Lung microvascular endothelial cell (primary cell): ENCODE measurements around the gene GGTLC1. TPM values are rescaled to one million over a fixed set of nuclear protein-coding genes. Genes with fewer than 3 reads are reported as not detected.
"Not testable (repeated sequence)": the region's sequence is repeated elsewhere in the genome, so short reads cannot be mapped to it uniquely, and the experiment has no call there.

Experiments
- DNase-seq, 2 donors: peaks; one replicate each; pipeline versions ENCODE4 v3.0.0 to v3.0.0-alpha.2; 2010; ENCODE audit warnings: low read depth in 2 of 2
- total RNA-seq: library from RNA; depleted of rRNA; stranded (reverse); fragments of >200 nt; gene quantifications from 2 replicates; pipeline ENCODE4 v1.2.1, GENCODE V29; 2014

Gene GGTLC1
- total RNA-seq, 1 donor from 2014 or later: not detected

- not testable (repeated sequence) for DNase-seq
Measured at GRCh38 chr20:23994001-23994633, 5.5 kb upstream of the GGTLC1 start.

GRCh38 chr20:23993440-23993839 lies 4.9 kb upstream of the GGTLC1 start:
- DNase-seq: not testable (repeated sequence)

GRCh38 chr20:23990296-23990695 lies 1.7 kb upstream of the GGTLC1 start:
- not testable (repeated sequence) for DNase-seq

GRCh38 chr20:23988966-23989365 lies 387 bp upstream of the GGTLC1 start:
- not testable (repeated sequence) for DNase-seq

- peak in 1 of 2 donors; percentile 45 for DNase-seq
Measured at GRCh38 chr20:23986716-23987115, 1.9 kb downstream of the GGTLC1 start.

GRCh38 chr20:23986310-23986709 lies 2.3 kb downstream of the GGTLC1 start:
- not testable (repeated sequence) for DNase-seq

GRCh38 chr20:23985790-23986225 lies 2.8 kb downstream of the GGTLC1 start:
- DNase-seq: not testable (repeated sequence)

GRCh38 chr20:23985066-23985789 lies 3.4 kb downstream of the GGTLC1 start:
- DNase-seq: not testable (repeated sequence)

- DNase-seq: not testable (repeated sequence)
Measured at GRCh38 chr20:23984476-23985023, 4.0 kb downstream of the GGTLC1 start.

- not testable (repeated sequence) for DNase-seq
Measured at GRCh38 chr20:23982112-23983018, 6.2 kb downstream of the GGTLC1 start.

GRCh38 chr20:23981526-23981925 lies 7.1 kb downstream of the GGTLC1 start:
- not testable (repeated sequence) for DNase-seq

GRCh38 chr20:23981014-23981413 lies 7.6 kb downstream of the GGTLC1 start:
- not testable (repeated sequence) for DNase-seq

GRCh38 chr20:23979899-23980811 lies 8.4 kb downstream of the GGTLC1 start:
- DNase-seq: not testable (repeated sequence)

- not testable (repeated sequence) for DNase-seq
Measured at GRCh38 chr20:23979380-23979779, 9.2 kb downstream of the GGTLC1 start.

- not testable (repeated sequence) for DNase-seq
Measured at GRCh38 chr20:23978457-23978856, 10.1 kb downstream of the GGTLC1 start.

- DNase-seq: no peak
Measured at GRCh38 chr20:23974966-23975365, 13.6 kb downstream of the GGTLC1 start.

GRCh38 chr20:23971310-23971709 lies 17.3 kb downstream of the GGTLC1 start:
- DNase-seq: no peak

GRCh38 chr20:23970049-23970448 lies 18.5 kb downstream of the GGTLC1 start:
- no peak for DNase-seq

- DNase-seq: no peak
Measured at GRCh38 chr20:23967616-23967979, 21.0 kb downstream of the GGTLC1 start.

GRCh38 chr20:23966927-23967615 lies 21.5 kb downstream of the GGTLC1 start:
- no peak for DNase-seq
